ENCODE measurements around the gene OGFOD3.
"Not testable (repeated sequence)": the region's sequence is repeated elsewhere in the genome, so short reads cannot be mapped to it uniquely, and the experiment has no call there.

OGFOD3 gene

DNA sequence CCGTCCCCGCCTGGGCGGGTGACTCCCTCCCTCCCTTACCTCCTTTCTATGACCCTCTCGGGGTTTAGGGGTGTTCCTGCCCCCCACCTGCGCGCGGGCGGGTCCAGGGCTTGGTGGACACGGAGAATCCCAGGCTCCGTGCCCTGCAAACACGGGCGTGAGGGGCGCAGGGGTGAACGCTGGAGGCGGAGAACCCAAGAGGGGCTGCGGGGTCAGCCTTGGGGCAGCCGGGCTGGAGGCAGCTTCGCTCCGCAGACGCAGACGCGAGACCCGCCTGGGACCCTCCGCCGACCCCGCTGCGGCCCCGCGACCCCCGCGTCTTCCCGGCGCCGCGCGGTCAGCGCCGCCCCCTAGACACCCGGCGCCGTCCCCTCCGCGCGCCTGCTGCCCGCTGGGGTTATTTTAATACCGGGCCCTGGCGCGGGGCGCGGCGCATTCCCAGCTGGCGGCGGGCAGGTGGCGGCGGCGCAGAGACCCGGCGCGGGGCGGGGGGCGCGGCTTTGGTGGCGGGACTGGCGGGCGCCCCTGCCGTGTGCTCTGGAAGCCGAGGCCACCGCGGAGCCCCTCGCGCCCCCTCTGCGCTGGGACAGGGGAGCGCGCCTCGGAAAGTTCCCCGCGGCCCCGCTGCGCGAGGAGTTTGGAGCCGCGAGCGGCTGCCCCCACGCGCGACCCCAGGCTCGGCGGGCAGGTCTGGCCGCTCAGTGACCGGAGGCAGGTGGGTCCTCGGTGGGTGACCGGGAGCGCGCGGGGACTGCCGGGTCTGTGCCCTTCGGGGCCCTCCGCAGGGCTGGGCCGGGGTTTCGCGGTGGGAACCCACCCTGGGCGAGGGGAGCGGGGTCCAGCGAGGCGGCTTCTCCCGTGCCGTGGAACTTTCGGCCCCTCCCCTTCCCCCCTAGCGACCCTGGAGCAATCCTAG is 46.8 kb downstream of the OGFOD3 start, which contains the start of gene UTS2R:
Gene UTS2R (plus strand): TSS at position 433 of the 916 bp plus-strand sequence. CDS start 2,560 bp downstream, outside the sequence.
- Mint-ChIP-seq H3K4me3 (peak within 1 kb of the TSS; percentile 84), H3K9me3 (no peaks in the 10 kb centered on the region), H3K4me1 (peaks cover 14% of the 10 kb centered on the region), H3K27me3 (peaks cover 23% of the 10 kb centered on the region), H3K36me3 (no peaks in the 10 kb centered on the region), H3K27ac (peak within 1 kb of the TSS; percentile 55)

DNA sequence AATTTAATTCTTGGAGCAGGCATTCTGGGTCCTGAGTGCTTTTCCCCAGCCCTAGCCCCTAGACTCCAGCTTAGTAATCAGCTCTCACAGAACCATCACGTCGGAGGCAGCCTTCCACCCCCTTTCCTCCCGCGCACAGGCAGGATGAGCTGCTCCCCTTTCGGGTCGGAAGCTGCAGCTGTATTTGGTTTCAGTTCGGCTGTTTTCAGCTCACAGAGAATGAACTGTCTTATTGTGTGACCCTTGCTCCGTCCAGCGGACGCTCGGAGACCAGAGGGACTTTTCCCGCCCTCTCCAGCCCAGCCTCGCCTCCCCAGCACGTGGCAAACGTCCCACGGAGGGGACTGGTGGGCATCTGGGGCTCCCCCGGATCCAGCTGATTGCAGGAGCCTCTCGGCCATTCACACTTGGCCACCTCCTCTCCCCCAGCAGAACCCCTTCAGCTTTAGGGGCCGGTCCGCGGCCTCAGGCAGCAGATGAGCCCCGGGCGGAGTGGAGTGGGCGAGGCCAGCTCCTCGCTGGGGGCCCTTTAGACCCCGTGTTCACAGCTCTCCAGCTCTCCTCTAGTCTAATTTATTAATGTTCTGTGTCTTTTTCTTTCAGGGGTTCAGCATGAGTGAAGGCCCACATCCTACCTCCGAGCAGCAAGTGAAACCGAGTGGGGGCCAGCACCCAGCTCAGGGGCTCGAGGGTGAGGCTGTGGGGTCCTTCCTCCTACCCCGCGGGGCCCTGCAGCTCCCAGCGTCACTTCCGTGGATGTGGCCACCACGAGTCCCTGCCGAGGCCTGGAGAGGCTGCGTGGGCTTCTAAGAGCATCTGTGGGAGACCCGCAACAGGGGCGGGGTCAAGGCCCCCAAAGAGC is 47.7 kb downstream of the OGFOD3 start:
- peak overlapping the region; percentile 55 for H3K27ac Mint-ChIP-seq
- H3K36me3 Mint-ChIP-seq: no peaks in the 10 kb centered on the region
- peaks cover 14% of the 10 kb centered on the region for H3K4me1 Mint-ChIP-seq
- peak overlapping the region; percentile 84 for H3K4me3 Mint-ChIP-seq
- no peaks in the 10 kb centered on the region for H3K9me3 Mint-ChIP-seq
- H3K27me3 Mint-ChIP-seq: peaks cover 20% of the 10 kb centered on the region

DNA sequence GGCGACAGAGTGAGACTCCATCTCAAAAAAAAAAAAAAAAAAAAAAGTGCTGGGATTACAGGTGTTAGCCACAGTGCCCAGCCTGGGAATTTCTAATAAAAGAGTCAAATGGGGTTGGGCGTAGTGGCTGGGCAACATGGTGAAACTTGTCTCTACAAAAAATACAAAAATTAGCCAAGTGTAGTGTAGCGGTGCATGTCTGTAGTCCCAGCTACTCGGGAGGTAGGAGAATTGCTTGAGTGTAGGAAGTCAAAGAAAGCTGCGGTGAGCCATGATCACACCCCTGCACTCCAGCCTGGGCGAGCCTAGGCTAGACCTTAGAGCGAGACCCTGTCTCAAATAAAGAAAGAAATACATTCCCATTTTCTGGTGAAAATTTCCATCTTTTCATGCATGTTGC is 49.2 kb downstream of the OGFOD3 start:
- Mint-ChIP-seq H3K9me3 (no peaks in the 10 kb centered on the region), H3K4me1 (peaks cover 14% of the 10 kb centered on the region), H3K27me3 (peaks cover 20% of the 10 kb centered on the region), H3K4me3 (no peak overlapping the region), H3K27ac (no peak overlapping the region), H3K36me3 (no peaks in the 10 kb centered on the region)

DNA sequence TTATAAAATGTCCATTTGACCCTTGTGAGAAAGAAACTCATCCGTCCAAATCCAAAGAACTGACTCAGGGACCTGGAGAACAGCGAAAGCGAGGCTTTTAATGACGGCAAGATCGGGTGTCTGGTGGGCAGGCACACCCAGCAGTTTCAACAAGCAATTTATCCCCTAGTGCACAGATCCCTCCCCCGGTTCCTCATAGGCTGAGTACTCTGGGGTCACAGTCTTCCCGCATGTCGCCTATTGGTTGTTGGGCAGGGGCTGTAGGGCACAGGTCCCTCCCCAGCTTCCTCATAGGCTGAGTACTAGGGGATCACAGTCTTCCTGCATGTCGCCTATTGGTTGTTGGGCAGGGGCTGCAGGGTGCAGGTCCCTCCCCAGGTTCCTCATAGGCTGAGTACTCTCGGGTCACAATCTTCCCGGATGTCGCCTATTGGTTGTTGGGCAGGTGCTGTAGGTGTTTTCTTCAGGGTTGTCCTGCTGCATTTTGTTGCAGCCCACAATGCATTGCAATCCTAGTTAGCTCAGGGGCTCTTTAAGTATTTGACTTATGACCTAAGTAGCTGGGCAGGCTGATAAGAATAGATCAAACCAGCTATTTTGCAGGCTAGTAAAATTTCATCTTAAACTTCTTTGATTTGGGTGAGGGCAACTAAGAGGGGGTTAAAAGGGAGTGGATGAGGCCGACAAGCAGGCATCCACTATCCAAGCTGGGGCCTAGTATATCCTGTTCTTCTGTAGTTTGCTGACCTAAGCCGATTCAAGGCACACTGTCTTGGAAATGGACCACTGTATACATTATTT is 50.5 kb downstream of the OGFOD3 start:
- no peaks in the 10 kb centered on the region for H3K9me3 Mint-ChIP-seq
- H3K4me3 Mint-ChIP-seq: no peak overlapping the region
- peaks cover 11% of the 10 kb centered on the region for H3K4me1 Mint-ChIP-seq
- no peak overlapping the region for H3K27ac Mint-ChIP-seq
- peaks cover 13% of the 10 kb centered on the region for H3K27me3 Mint-ChIP-seq
- H3K36me3 Mint-ChIP-seq: no peaks in the 10 kb centered on the region

DNA sequence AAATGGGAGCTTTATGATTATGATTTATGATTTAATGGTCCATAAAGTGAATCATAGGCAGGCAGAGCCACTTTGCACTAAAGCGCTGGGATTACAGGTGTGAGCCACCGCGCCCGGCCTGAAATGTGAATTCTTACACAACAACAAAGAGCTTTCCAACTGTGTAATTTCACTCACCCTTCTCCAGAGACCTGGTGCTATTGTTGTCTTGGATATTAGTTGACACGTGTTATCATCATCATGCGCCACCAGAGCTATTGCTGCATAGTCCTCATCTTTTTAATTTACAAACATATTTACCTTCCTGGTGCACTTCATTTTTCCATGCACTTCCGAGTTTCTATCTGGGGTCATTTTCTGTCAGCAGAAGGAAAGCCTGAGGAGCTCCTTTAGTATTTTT is 51.6 kb downstream of the OGFOD3 start:
- H3K27me3 Mint-ChIP-seq: peaks cover 10% of the 10 kb centered on the region
- H3K4me3 Mint-ChIP-seq: no peak overlapping the region
- H3K4me1 Mint-ChIP-seq: peaks cover 9% of the 10 kb centered on the region
- no peak overlapping the region for H3K27ac Mint-ChIP-seq
- H3K9me3 Mint-ChIP-seq: no peaks in the 10 kb centered on the region
- H3K36me3 Mint-ChIP-seq: no peaks in the 10 kb centered on the region

DNA sequence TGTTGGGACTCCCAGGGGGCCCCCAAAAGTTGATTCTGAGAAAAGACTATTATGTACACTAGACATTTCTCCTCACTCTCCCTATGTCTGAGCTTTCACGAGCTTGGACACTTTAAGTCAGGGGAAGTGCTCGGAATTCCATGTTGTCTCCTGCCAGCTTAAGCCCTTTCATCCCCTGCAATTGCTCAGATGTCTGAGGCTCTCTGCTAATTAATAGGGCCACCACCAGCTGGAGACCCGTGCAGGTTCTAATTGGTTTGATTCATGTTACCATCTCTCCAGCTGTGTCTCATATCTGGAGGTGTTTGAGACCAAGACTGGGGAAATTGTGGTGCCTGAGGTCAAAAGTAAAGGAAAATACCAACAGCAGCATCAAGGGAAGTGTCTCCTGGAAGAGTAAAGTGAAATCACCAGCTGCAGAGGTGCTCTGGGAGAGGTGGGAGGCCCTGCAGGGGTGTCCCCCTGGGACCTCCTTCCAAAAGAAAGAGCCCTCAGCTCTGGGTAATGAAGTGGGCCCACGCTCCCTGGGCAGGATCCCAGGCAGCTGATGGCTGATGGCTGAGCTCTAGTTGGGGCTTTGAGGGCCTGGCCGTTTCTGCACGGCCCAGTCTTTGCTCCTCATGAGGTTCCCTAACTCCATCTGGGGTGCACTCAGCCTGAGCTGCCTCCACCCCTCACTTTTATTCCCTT is 52.6 kb downstream of the OGFOD3 start:
- Mint-ChIP-seq H3K36me3 (no peaks in the 10 kb centered on the region), H3K27ac (no peak overlapping the region), H3K9me3 (no peaks in the 10 kb centered on the region), H3K4me1 (peaks cover 4% of the 10 kb centered on the region), H3K4me3 (no peak overlapping the region), H3K27me3 (peaks cover 5% of the 10 kb centered on the region)

DNA sequence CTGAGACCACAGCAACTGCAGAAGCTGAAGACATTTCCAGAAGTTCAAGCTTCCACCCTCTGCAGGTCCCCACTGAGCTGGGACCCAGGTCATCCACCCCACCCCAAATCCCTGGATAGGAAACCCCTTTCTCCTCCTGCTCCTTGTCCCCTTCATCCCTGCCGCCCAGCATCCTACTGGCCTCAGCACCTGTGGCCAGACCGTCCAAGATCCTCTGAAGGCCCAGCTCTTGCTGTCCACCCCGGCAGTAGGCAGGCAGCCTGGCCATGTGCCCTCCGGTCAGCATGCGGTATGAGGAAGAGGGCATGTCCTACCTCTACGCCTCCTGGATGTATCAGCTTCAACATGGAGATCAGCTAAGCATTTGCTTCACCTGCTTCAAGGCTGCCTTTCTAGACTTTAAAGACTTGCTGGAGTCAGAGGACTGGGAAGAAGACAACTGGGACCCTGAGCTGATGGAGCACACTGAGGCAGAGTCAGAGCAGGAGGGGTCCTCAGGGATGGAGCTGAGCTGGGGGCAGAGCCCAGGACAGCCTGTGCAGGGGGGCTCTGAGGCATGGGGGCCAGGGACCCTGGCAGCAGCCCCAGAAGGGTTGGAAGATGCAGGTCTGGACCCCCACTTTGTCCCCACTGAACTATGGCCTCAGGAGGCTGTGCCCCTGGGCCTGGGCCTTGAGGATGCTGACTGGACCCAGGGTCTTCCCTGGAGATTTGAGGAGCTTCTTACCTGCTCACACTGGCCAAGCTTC is 56.3 kb downstream of the OGFOD3 start:
- H3K27ac Mint-ChIP-seq: no peak overlapping the region
- H3K27me3 Mint-ChIP-seq: no peaks in the 10 kb centered on the region
- no peaks in the 10 kb centered on the region for H3K36me3 Mint-ChIP-seq
- H3K9me3 Mint-ChIP-seq: no peaks in the 10 kb centered on the region
- H3K4me3 Mint-ChIP-seq: no peak overlapping the region
- H3K4me1 Mint-ChIP-seq: peaks cover 9% of the 10 kb centered on the region

DNA sequence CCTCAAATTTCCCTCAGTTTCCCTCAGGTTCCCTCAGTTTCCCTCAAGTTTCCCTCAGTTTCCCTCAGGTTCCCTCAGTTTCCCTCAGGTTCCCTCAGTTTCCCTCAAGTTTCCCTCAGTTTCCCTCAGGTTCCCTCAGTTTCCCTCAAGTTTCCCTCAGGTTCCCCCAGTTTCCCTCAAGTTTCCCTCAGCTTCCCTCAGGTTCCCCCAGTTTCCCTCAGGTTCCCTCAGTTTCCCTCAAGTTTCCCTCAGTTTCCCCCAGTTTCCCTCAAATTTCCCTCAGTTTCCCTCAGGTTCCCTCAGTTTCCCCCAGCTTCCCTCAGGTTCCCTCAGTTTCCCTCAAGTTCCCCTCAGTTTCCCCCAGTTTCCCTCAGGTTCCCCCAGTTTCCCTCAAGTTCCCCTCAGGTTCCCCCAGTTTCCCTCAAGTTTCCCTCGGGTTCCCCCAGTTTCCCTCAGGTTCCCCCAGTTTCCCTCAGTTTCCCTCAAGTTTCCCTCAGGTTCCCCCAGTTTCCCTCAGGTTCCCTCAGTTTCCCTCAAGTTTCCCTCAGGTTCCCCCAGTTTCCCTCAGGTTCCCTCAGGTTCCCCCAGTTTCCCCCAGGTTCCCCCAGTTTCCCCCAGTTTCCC is 58.8 kb downstream of the OGFOD3 start:
- H3K4me3 Mint-ChIP-seq, H3K27ac Mint-ChIP-seq, H3K27me3 Mint-ChIP-seq, H3K4me1 Mint-ChIP-seq, H3K9me3 Mint-ChIP-seq, H3K36me3 Mint-ChIP-seq: not testable (repeated sequence)

DNA sequence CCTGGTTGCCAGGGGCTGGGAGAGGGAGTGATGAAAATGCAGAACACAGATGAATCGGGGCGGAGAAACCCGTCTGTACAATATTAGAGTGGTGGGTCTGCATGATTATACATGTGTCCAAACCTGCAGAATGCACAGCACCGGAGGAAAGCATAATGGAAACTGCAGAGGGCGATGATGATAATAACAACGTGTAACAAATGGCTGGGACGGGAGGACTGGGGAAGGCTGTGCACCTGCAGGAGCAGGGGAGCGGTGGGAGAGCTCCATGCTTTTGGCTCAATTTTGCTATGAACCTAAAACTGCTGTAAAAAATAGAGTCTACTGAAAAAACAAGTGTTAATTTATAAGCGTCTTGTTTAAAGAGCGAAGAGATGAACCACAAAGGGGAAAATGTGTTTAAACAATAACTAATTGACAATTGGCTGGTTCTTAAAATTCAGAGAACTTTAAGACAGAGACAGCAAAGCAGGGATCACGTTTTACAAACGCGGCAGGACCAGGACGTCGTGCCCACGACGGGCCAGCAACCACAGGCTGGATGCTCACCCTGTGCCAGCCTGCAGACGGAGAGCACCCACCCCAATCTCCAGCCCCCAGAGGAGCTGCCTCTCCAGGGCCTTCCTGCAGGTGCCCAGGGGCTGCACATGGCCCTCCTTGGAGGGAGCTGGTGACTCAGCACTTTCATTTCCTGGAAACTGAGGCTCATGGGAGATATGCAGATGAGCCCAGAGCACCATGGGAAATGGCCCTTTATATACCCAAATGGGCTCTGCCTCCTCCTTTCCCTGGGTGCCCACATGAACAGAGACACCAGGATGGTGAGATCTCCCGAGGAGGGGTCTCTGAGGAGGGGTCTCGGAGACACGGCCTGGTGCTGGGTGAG is 59.7 kb downstream of the OGFOD3 start, which contains the start of gene TEX19:
Gene TEX19 (plus strand): TSS at position 783 of the 886 bp plus-strand sequence. CDS start 2,904 bp downstream, outside the sequence.
- H3K27ac Mint-ChIP-seq: peak within 1 kb of the TSS; percentile 3
- peak within 1 kb of the TSS; percentile 20 for H3K4me3 Mint-ChIP-seq
- H3K36me3 Mint-ChIP-seq: no peaks in the 10 kb centered on the region
- H3K27me3 Mint-ChIP-seq: no peaks in the 10 kb centered on the region
- H3K4me1 Mint-ChIP-seq: peaks cover 9% of the 10 kb centered on the region
- H3K9me3 Mint-ChIP-seq: no peaks in the 10 kb centered on the region

DNA sequence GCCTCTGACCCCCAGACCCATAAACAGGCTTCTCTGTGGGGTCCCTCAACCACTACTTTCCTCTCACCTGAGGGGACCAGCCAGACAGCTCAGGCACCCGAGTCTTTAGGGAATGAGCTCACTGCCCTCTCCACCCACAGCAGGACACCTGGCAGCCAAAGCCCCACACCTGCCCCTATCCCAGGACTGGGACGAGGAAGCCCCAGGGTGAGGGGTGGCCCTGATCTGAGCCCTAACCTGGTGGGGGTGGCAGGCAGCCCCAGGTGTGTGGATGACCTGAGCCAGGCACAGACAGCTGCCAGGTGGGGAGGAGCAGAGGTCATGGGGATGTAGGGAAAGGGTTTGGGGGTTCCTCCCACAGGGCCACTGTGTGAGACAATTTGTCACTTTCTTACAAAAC is 61.0 kb downstream of the OGFOD3 start:
- Mint-ChIP-seq H3K36me3 (no peaks in the 10 kb centered on the region), H3K9me3 (no peaks in the 10 kb centered on the region), H3K4me3 (no peak overlapping the region), H3K27me3 (no peaks in the 10 kb centered on the region), H3K4me1 (peaks cover 9% of the 10 kb centered on the region), H3K27ac (no peak overlapping the region)

DNA sequence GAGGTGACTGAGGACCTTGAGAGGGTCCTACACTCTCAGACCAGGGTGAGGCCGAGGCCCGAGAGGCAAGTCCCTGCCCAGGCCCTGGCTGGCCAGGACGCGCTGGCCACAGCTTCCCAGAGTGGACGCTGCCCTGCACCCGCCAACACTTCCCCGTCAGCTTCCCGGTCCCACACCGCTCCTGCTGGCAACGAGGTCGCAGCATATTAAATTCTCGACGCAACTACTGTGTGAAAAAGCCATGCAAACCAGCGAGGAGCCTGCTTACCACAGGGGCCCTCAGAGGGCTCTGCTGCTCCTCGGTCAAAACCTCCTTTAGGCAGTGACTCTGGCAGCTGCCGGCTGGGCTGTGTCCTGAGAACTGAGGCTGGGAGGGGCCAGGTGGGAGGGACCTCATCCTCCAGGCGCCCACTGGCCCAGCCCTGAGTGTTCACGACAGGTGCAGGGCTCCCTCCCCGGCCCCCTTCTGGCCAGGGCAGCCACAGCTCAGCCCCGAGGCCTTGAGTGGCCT is 61.5 kb downstream of the OGFOD3 start:
- no peak overlapping the region for H3K27ac Mint-ChIP-seq
- no peaks in the 10 kb centered on the region for H3K9me3 Mint-ChIP-seq
- peaks cover 9% of the 10 kb centered on the region for H3K4me1 Mint-ChIP-seq
- H3K27me3 Mint-ChIP-seq: no peaks in the 10 kb centered on the region
- H3K36me3 Mint-ChIP-seq: no peaks in the 10 kb centered on the region
- H3K4me3 Mint-ChIP-seq: no peak overlapping the region

DNA sequence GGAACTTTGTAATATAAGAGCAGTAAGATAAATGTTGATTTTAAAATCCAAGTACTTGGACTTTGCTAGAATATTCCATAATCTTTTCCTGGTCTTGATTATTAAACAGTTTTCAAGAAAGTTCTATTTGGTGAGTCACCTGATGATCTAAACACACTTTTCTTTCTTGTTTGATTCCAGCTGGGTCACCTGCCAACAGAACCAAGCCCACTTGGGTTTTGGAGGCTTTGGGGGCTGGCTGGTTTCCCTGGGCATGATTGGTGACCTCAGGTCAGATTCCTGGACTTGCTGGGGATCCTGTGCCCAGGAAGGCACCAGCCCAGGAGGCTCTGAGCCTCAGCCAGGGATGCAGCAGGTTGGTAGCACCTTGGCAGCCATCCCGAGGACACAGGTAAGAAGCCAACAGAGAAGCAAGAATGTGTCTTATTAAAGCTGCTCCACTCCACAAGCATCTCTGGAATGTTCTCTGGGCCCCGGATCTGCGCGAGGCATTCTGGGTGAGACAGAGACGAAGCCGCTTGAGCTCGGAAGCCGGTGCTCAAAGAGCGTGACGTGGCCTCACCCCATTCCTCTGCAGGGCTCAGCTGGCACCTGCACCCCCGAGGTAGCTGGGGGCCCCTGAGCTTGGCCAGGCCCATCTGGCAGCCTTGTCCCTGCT is 62.5 kb downstream of the OGFOD3 start:
- H3K9me3 Mint-ChIP-seq: no peaks in the 10 kb centered on the region
- H3K4me3 Mint-ChIP-seq: no peak overlapping the region
- no peaks in the 10 kb centered on the region for H3K36me3 Mint-ChIP-seq
- peaks cover 9% of the 10 kb centered on the region for H3K4me1 Mint-ChIP-seq
- no peaks in the 10 kb centered on the region for H3K27me3 Mint-ChIP-seq
- H3K27ac Mint-ChIP-seq: no peak overlapping the region

Measured in activated naive CD4-positive, alpha-beta T cell treated with anti-CD3 and anti-CD28 coated beads, Interleukin-2, amount 50 U/mL, for 24 hours (primary cell).